Stimulated activated CD8-positive, alpha-beta memory T cell treated with anti-CD3 and anti-CD28 coated beads, Interleukin-7, amount 100 ng/mL, for 24 hours (primary cell): Measurements from ENCODE around the gene UTP4.
"Not testable (repeated sequence)": the region's sequence is repeated elsewhere in the genome, so short reads cannot be mapped to it uniquely, and the experiment has no call there.

ENCODE experiments used
- DNase-seq: peaks from one replicate; pipeline ENCODE4 v3.0.0-alpha.2; 2020; ENCODE audit warnings: low read depth

UTP4 gene

GRCh38 chr16:69131167-69131838, 1.1 kb upstream of the UTP4 start:
- DNase-seq = no peak

GRCh38 chr16:69131839-69132423, 518 bp upstream of the UTP4 start:
- peak; percentile 58 for DNase-seq

GRCh38 chr16:69133373-69133954, 1.0 kb downstream of the UTP4 start:
- DNase-seq = no peak

- DNase-seq = no peak
These were observed 6.2 kb downstream of the UTP4 start for GRCh38 chr16:69138608-69139007.

GRCh38 chr16:69139464-69139863, 7.0 kb downstream of the UTP4 start:
- DNase-seq = not testable (repeated sequence)

- no peak for DNase-seq
These were observed 8.6 kb downstream of the UTP4 start for GRCh38 chr16:69141014-69141413.

- DNase-seq = no peak
These were observed 9.5 kb downstream of the UTP4 start for GRCh38 chr16:69141936-69142335.

- no peak for DNase-seq
These were observed 10.7 kb downstream of the UTP4 start for GRCh38 chr16:69143116-69143515.

GRCh38 chr16:69145658-69146057, 13.2 kb downstream of the UTP4 start:
- DNase-seq = no peak

GRCh38 chr16:69149621-69150020, 17.2 kb downstream of the UTP4 start:
- not testable (repeated sequence) for DNase-seq

GRCh38 chr16:69150146-69150865, 17.9 kb downstream of the UTP4 start:
- no peak for DNase-seq

- no peak for DNase-seq
These were observed 24.7 kb downstream of the UTP4 start for GRCh38 chr16:69157196-69157595.

GRCh38 chr16:69160192-69160591, 27.7 kb downstream of the UTP4 start:
- DNase-seq = no peak

GRCh38 chr16:69165584-69165983, 33.1 kb downstream of the UTP4 start:
- DNase-seq = no peak

GRCh38 chr16:69166221-69166833, 33.9 kb downstream of the UTP4 start:
- peak; percentile 41 for DNase-seq

GRCh38 chr16:69166946-69167930, 34.8 kb downstream of the UTP4 start:
- no peak for DNase-seq

GRCh38 chr16:69169051-69169450, 36.6 kb downstream of the UTP4 start:
- no peak for DNase-seq

GRCh38 chr16:69169607-69170352, 37.3 kb downstream of the UTP4 start:
- DNase-seq = no peak

GRCh38 chr16:69171325-69172084, 39.1 kb downstream of the UTP4 start:
- DNase-seq = no peak
